ENCODE results near the gene ULK1.

GRCh38 chr12:131847456-131847855 lies 47.0 kb upstream of the ULK1 start:
- TF ChIP-seq CTCF (conservative IDR thresholded peaks at IDR 0.05; ENCODE audit: low read depth in 2 of 2), result no peak
- TF ChIP-seq JUNB (IDR thresholded peaks at IDR 0.05; ENCODE audit: unreplicated experiment), result no peak
- TF ChIP-seq EZH2 (IDR thresholded peaks at IDR 0.05; ENCODE audit: low read depth, unreplicated experiment), result no peak
